HL-60 (cell line): ENCODE data around the gene FUT9.

Source experiments
- CTCF ChIP-seq: IDR thresholded peaks from one replicate; pipeline ENCODE4 v1.5.1; 2011; ENCODE audit warnings: low read length, control low read depth, inconsistent platforms; ENCODE audit not compliant: insufficient read depth
- GABPA ChIP-seq: IDR thresholded peaks from 2 replicates; pipeline ENCODE4 v1.6.1; 2012; ENCODE audit warnings: low read depth
- POLR2AphosphoS5 ChIP-seq: IDR thresholded peaks from 2 replicates; pipeline ENCODE4 v1.6.1; 2012; ENCODE audit warnings: low read depth
- REST ChIP-seq: IDR thresholded peaks from 2 replicates; pipeline ENCODE4 v1.6.1; 2012; ENCODE audit warnings: low read depth; ENCODE audit not compliant: insufficient replicate concordance

GRCh38 chr6:96257751-96258150, 242.0 kb downstream of the FUT9 start:
- TF ChIP-seq CTCF (no peak), REST (no peak), POLR2AphosphoS5 (no peak), GABPA (no peak)
